ENCODE results near the gene DFFB. TPM values are rescaled to one million over a fixed set of nuclear protein-coding genes. Genes with fewer than 3 reads are reported as not detected.

Gene DFFB
- total RNA-seq, 1 donor = 15.6 TPM

- no peak for DNase-seq (ENCODE audit: low read depth in 2 of 3, low spot score in 2 of 3)
Measured at GRCh38 chr1:3894626-3895278, 37.5 kb downstream of the DFFB start.

- no peak for DNase-seq (ENCODE audit: low read depth in 2 of 3, low spot score in 2 of 3)
Measured at GRCh38 chr1:3895279-3895950, 38.1 kb downstream of the DFFB start.

- no peak for DNase-seq (ENCODE audit: low read depth in 2 of 3, low spot score in 2 of 3)
Measured at GRCh38 chr1:3895951-3896325, 38.7 kb downstream of the DFFB start.

- DNase-seq (ENCODE audit: low read depth in 2 of 3, low spot score in 2 of 3) = no peak
Measured at GRCh38 chr1:3896396-3897000, 39.2 kb downstream of the DFFB start.

- DNase-seq (ENCODE audit: low read depth in 2 of 3, low spot score in 2 of 3) = no peak
Measured at GRCh38 chr1:3898475-3898735, 41.1 kb downstream of the DFFB start.

GRCh38 chr1:3898994-3899753 is 41.9 kb downstream of the DFFB start:
- no peak for DNase-seq (ENCODE audit: low read depth in 2 of 3, low spot score in 2 of 3)

GRCh38 chr1:3899754-3900149 is 42.5 kb downstream of the DFFB start:
- DNase-seq (ENCODE audit: low read depth in 2 of 3, low spot score in 2 of 3) = peak in 2 of 3 donors; percentile 73 to 76

GRCh38 chr1:3900150-3900968 is 43.1 kb downstream of the DFFB start, which contains the start of gene C1orf174:
TSS of gene C1orf174 (minus strand) at chr1:3900272. CDS start at chr1:3900186, 86 bp downstream.
- peak; percentile 92 to 100 (median 99) for DNase-seq (ENCODE audit: low read depth in 2 of 3, low spot score in 2 of 3)

- DNase-seq (ENCODE audit: low read depth in 2 of 3, low spot score in 2 of 3) = peak; percentile 48 to 93 (median 91)
Measured at GRCh38 chr1:3900969-3901529, 43.8 kb downstream of the DFFB start.

- no peak for DNase-seq (ENCODE audit: low read depth in 2 of 3, low spot score in 2 of 3)
Measured at GRCh38 chr1:3902111-3902511, 44.8 kb downstream of the DFFB start.

- no peak for DNase-seq (ENCODE audit: low read depth in 2 of 3, low spot score in 2 of 3)
Measured at GRCh38 chr1:3902571-3903091, 45.4 kb downstream of the DFFB start.

GRCh38 chr1:3903141-3904005 is 46.1 kb downstream of the DFFB start:
- DNase-seq (ENCODE audit: low read depth in 2 of 3, low spot score in 2 of 3) = peak in 1 of 3 donors; percentile 51

- no peak for DNase-seq (ENCODE audit: low read depth in 2 of 3, low spot score in 2 of 3)
Measured at GRCh38 chr1:3904006-3904842, 46.9 kb downstream of the DFFB start.

- DNase-seq (ENCODE audit: low read depth in 2 of 3, low spot score in 2 of 3) = no peak
Measured at GRCh38 chr1:3904843-3905185, 47.5 kb downstream of the DFFB start.

GRCh38 chr1:3905266-3905952 is 48.1 kb downstream of the DFFB start:
- DNase-seq (ENCODE audit: low read depth in 2 of 3, low spot score in 2 of 3) = no peak

GRCh38 chr1:3905953-3906671 is 48.8 kb downstream of the DFFB start:
- DNase-seq (ENCODE audit: low read depth in 2 of 3, low spot score in 2 of 3) = no peak

GRCh38 chr1:3906672-3907020 is 49.4 kb downstream of the DFFB start:
- no peak for DNase-seq (ENCODE audit: low read depth in 2 of 3, low spot score in 2 of 3)
